ENCODE measurements around the gene ARHGEF39.

The ARHGEF39 gene

GRCh38 chr9:35667939-35668338 is 2.9 kb upstream of the ARHGEF39 start:
- H3K27ac ChIP-seq (ENCODE audit: low read length): no peak overlapping the region
- H3K9me3 ChIP-seq (ENCODE audit: insufficient read depth, low read depth, low read length): no peaks in the 10 kb centered on the region
- no peak overlapping the region for H3K4me3 ChIP-seq (ENCODE audit: low read length)
- peaks cover 7% of the 10 kb centered on the region for H3K4me1 ChIP-seq (ENCODE audit: insufficient read depth, low read length)
- no peak overlapping the region for H3K9ac ChIP-seq (ENCODE audit: low read depth, low read length)
- peaks cover 11% of the 10 kb centered on the region for H3K36me3 ChIP-seq (ENCODE audit: insufficient read depth, low read depth, low read length)
- H3K27me3 ChIP-seq (ENCODE audit: insufficient read depth, low read length): no peaks in the 10 kb centered on the region

GRCh38 chr9:35666549-35666948 is 1.6 kb upstream of the ARHGEF39 start:
- Histone ChIP-seq H3K4me3 (ENCODE audit: low read length) (no peak overlapping the region), H3K27ac (ENCODE audit: low read length) (no peak overlapping the region), H3K4me1 (ENCODE audit: insufficient read depth, low read length) (peaks cover 7% of the 10 kb centered on the region), H3K9me3 (ENCODE audit: insufficient read depth, low read depth, low read length) (no peaks in the 10 kb centered on the region), H3K36me3 (ENCODE audit: insufficient read depth, low read depth, low read length) (peaks cover 25% of the 10 kb centered on the region), H3K9ac (ENCODE audit: low read depth, low read length) (no peak overlapping the region), H3K27me3 (ENCODE audit: insufficient read depth, low read length) (no peaks in the 10 kb centered on the region)

- no peaks in the 10 kb centered on the region for H3K27me3 ChIP-seq (ENCODE audit: insufficient read depth, low read length)
- no peak overlapping the region for H3K4me3 ChIP-seq (ENCODE audit: low read length)
- no peak overlapping the region for H3K27ac ChIP-seq (ENCODE audit: low read length)
- peaks cover 30% of the 10 kb centered on the region for H3K36me3 ChIP-seq (ENCODE audit: insufficient read depth, low read depth, low read length)
- no peaks in the 10 kb centered on the region for H3K9me3 ChIP-seq (ENCODE audit: insufficient read depth, low read depth, low read length)
- no peak overlapping the region for H3K9ac ChIP-seq (ENCODE audit: low read depth, low read length)
- H3K4me1 ChIP-seq (ENCODE audit: insufficient read depth, low read length): peaks cover 7% of the 10 kb centered on the region
These were observed 1.1 kb upstream of the ARHGEF39 start for GRCh38 chr9:35666045-35666444.

- no peaks in the 10 kb centered on the region for H3K9me3 ChIP-seq (ENCODE audit: insufficient read depth, low read depth, low read length)
- peak overlapping the region; percentile 50; the same call in 1 of the 2 replicates for H3K9ac ChIP-seq (ENCODE audit: low read depth, low read length)
- peaks cover 36% of the 10 kb centered on the region for H3K36me3 ChIP-seq (ENCODE audit: insufficient read depth, low read depth, low read length)
- H3K4me1 ChIP-seq (ENCODE audit: insufficient read depth, low read length): peaks cover 7% of the 10 kb centered on the region
- H3K4me3 ChIP-seq (ENCODE audit: low read length): peak overlapping the region; percentile 88; the same call in 1 of the 2 replicates
- H3K27ac ChIP-seq (ENCODE audit: low read length): no peak overlapping the region
- H3K27me3 ChIP-seq (ENCODE audit: insufficient read depth, low read length): no peaks in the 10 kb centered on the region
These were observed 450 bp upstream of the ARHGEF39 start for GRCh38 chr9:35665471-35665818.

GRCh38 chr9:35662437-35662836 is 2.6 kb downstream of the ARHGEF39 start:
- Histone ChIP-seq H3K4me1 (ENCODE audit: insufficient read depth, low read length) (peaks cover 12% of the 10 kb centered on the region), H3K9me3 (ENCODE audit: insufficient read depth, low read depth, low read length) (no peaks in the 10 kb centered on the region), H3K27me3 (ENCODE audit: insufficient read depth, low read length) (no peaks in the 10 kb centered on the region), H3K4me3 (ENCODE audit: low read length) (no peak overlapping the region), H3K36me3 (ENCODE audit: insufficient read depth, low read depth, low read length) (peaks cover 41% of the 10 kb centered on the region), H3K9ac (ENCODE audit: low read depth, low read length) (no peak overlapping the region), H3K27ac (ENCODE audit: low read length) (no peak overlapping the region)

- no peak overlapping the region for H3K27ac ChIP-seq (ENCODE audit: low read length)
- H3K9me3 ChIP-seq (ENCODE audit: insufficient read depth, low read depth, low read length): no peaks in the 10 kb centered on the region
- peaks cover 12% of the 10 kb centered on the region for H3K4me1 ChIP-seq (ENCODE audit: insufficient read depth, low read length)
- no peak overlapping the region for H3K9ac ChIP-seq (ENCODE audit: low read depth, low read length)
- no peak overlapping the region for H3K4me3 ChIP-seq (ENCODE audit: low read length)
- peaks cover 41% of the 10 kb centered on the region for H3K36me3 ChIP-seq (ENCODE audit: insufficient read depth, low read depth, low read length)
- H3K27me3 ChIP-seq (ENCODE audit: insufficient read depth, low read length): peaks cover 3% of the 10 kb centered on the region
These were observed 3.1 kb downstream of the ARHGEF39 start for GRCh38 chr9:35661756-35662350.

- Histone ChIP-seq H3K4me3 (ENCODE audit: low read length) (no peak overlapping the region), H3K9ac (ENCODE audit: low read depth, low read length) (no peak overlapping the region), H3K36me3 (ENCODE audit: insufficient read depth, low read depth, low read length) (peaks cover 41% of the 10 kb centered on the region), H3K27ac (ENCODE audit: low read length) (peak overlapping the region; percentile 10), H3K9me3 (ENCODE audit: insufficient read depth, low read depth, low read length) (no peaks in the 10 kb centered on the region), H3K4me1 (ENCODE audit: insufficient read depth, low read length) (peaks cover 12% of the 10 kb centered on the region), H3K27me3 (ENCODE audit: insufficient read depth, low read length) (peaks cover 12% of the 10 kb centered on the region)
These were observed 4.0 kb downstream of the ARHGEF39 start for GRCh38 chr9:35660966-35661415.

GRCh38 chr9:35659340-35659739 is 5.7 kb downstream of the ARHGEF39 start:
- Histone ChIP-seq H3K27ac (ENCODE audit: low read length) (no peak overlapping the region), H3K9ac (ENCODE audit: low read depth, low read length) (peak overlapping the region; percentile 87; the same call in 1 of the 2 replicates), H3K9me3 (ENCODE audit: insufficient read depth, low read depth, low read length) (no peaks in the 10 kb centered on the region), H3K27me3 (ENCODE audit: insufficient read depth, low read length) (peaks cover 13% of the 10 kb centered on the region), H3K36me3 (ENCODE audit: insufficient read depth, low read depth, low read length) (peaks cover 41% of the 10 kb centered on the region), H3K4me3 (ENCODE audit: low read length) (peak overlapping the region; percentile 89), H3K4me1 (ENCODE audit: insufficient read depth, low read length) (peaks cover 8% of the 10 kb centered on the region)

- Histone ChIP-seq H3K9me3 (ENCODE audit: insufficient read depth, low read depth, low read length) (no peaks in the 10 kb centered on the region), H3K36me3 (ENCODE audit: insufficient read depth, low read depth, low read length) (peaks cover 40% of the 10 kb centered on the region), H3K27ac (ENCODE audit: low read length) (peak overlapping the region; percentile 93), H3K9ac (ENCODE audit: low read depth, low read length) (peak overlapping the region; percentile 87), H3K27me3 (ENCODE audit: insufficient read depth, low read length) (peaks cover 13% of the 10 kb centered on the region), H3K4me1 (ENCODE audit: insufficient read depth, low read length) (peaks cover 4% of the 10 kb centered on the region; the same call in 1 of the 2 replicates), H3K4me3 (ENCODE audit: low read length) (peak overlapping the region; percentile 89)
These were observed 6.1 kb downstream of the ARHGEF39 start for GRCh38 chr9:35658968-35659220.

GRCh38 chr9:35658137-35658967 is 6.6 kb downstream of the ARHGEF39 start, which contains the start of gene CCDC107:
CCDC107 (plus strand) TSS chr9:35658292; CDS start chr9:35658380, 88 bp downstream.
- Histone ChIP-seq H3K4me1 (ENCODE audit: insufficient read depth, low read length) (peaks cover 4% of the 10 kb centered on the region; the same call in 1 of the 2 replicates), H3K36me3 (ENCODE audit: insufficient read depth, low read depth, low read length) (peaks cover 34% of the 10 kb centered on the region), H3K27me3 (ENCODE audit: insufficient read depth, low read length) (peaks cover 13% of the 10 kb centered on the region), H3K4me3 (ENCODE audit: low read length) (peak within 1 kb of the TSS; percentile 89), H3K9me3 (ENCODE audit: insufficient read depth, low read depth, low read length) (no peaks in the 10 kb centered on the region), H3K27ac (ENCODE audit: low read length) (peak within 1 kb of the TSS; percentile 93), H3K9ac (ENCODE audit: low read depth, low read length) (peak within 1 kb of the TSS; percentile 87)

GRCh38 chr9:35657546-35658136 is 7.4 kb downstream of the ARHGEF39 start, which contains the start of gene RMRP:
RMRP (minus strand) TSS chr9:35658019.
- peaks cover 4% of the 10 kb centered on the region; the same call in 1 of the 2 replicates for H3K4me1 ChIP-seq (ENCODE audit: insufficient read depth, low read length)
- peaks cover 13% of the 10 kb centered on the region for H3K27me3 ChIP-seq (ENCODE audit: insufficient read depth, low read length)
- H3K4me3 ChIP-seq (ENCODE audit: low read length): peak within 1 kb of the TSS; percentile 89
- peaks cover 27% of the 10 kb centered on the region for H3K36me3 ChIP-seq (ENCODE audit: insufficient read depth, low read depth, low read length)
- no peaks in the 10 kb centered on the region for H3K9me3 ChIP-seq (ENCODE audit: insufficient read depth, low read depth, low read length)
- peak within 1 kb of the TSS; percentile 87 for H3K9ac ChIP-seq (ENCODE audit: low read depth, low read length)
- H3K27ac ChIP-seq (ENCODE audit: low read length): peak within 1 kb of the TSS; percentile 93

Measured in iPS-20b (cell line).